PC-3 (cell line): ENCODE data around the gene MAML3. TPM values are rescaled to one million over a fixed set of nuclear protein-coding genes. Genes with fewer than 3 reads are reported as not detected.

ENCODE experiments used
- ATAC-seq: fragments of 200-7000 bp; cut with Tn5 transposase; 2 replicates; pipeline ENCODE4 v1.9.1; 2020; ENCODE audit warnings: mild to moderate bottlenecking, moderate library complexity
- BruUV-seq: library from RNA; stranded (reverse); fragments of 400-500 nt; replicated peaks from 2 replicates; lab custom pipeline; 2021; lab: Mats Ljungman, UMichigan
- CTCF ChIA-PET: fragments of 300-600 bp; sonication (Branson Sonifier 250); formaldehyde crosslinking; loops from one replicate; lab custom pipeline; 2022; ENCODE audit warnings: antibody characterized with exemption; lab: Charles Lee
- POLR2A ChIA-PET: fragments of 300-600 bp; sonication (Branson Sonifier 250); formaldehyde crosslinking; loops from one replicate; lab custom pipeline; 2022; ENCODE audit warnings: antibody characterized with exemption; ENCODE audit not compliant: unreplicated experiment; lab: Charles Lee
- DNase-seq: peaks from one replicate; pipeline ENCODE4 v3.0.0-alpha.2; 2015
- H2AFZ ChIP-seq: fragments of 300-600 bp; sonication (generic); 2 replicates; pipeline ENCODE4 v1.6.0; 2016; ENCODE audit warnings: antibody characterized with exemption, low read length
- H3F3A ChIP-seq: fragments of 300-600 bp; sonication (generic); one replicate; pipeline ENCODE4 v1.6.0; 2017; ENCODE audit warnings: antibody characterized with exemption, low read length, control low read depth, mild to moderate bottlenecking; ENCODE audit not compliant: unreplicated experiment
- H3K27ac ChIP-seq: fragments of 300-600 bp; sonication (generic); 2 replicates; pipeline ENCODE4 v1.5.1; 2016; ENCODE audit warnings: mild to moderate bottlenecking, low read length
- H3K27me3 ChIP-seq: fragments of 300-600 bp; sonication (generic); 2 replicates; pipeline ENCODE4 v1.6.1; 2016; ENCODE audit warnings: low read length, mixed read lengths
- H3K36me3 ChIP-seq: fragments of 300-600 bp; sonication (generic); 2 replicates; pipeline ENCODE4 v1.6.1; 2016; ENCODE audit warnings: low read depth, mixed run types, low read length, mixed read lengths
- H3K4me1 ChIP-seq: fragments of 300-600 bp; sonication (generic); 2 replicates; pipeline ENCODE4 v1.5.1; 2016; ENCODE audit warnings: low read length; ENCODE audit not compliant: insufficient read depth
- H3K4me2 ChIP-seq: fragments of 300-600 bp; sonication (generic); 2 replicates; pipeline ENCODE4 v1.6.0; 2016; ENCODE audit warnings: low read length
- H3K4me3 ChIP-seq: fragments of 300-600 bp; sonication (generic); 2 replicates; pipeline ENCODE4 v1.5.1; 2016; ENCODE audit warnings: mild to moderate bottlenecking, low read length, mixed read lengths
- H3K79me2 ChIP-seq: fragments of 300-600 bp; sonication (generic); 2 replicates; pipeline ENCODE4 v1.6.1; 2017; ENCODE audit warnings: low read length, mixed read lengths
- H3K9ac ChIP-seq: fragments of 300-600 bp; sonication (generic); 2 replicates; pipeline ENCODE4 v1.6.0; 2016; ENCODE audit warnings: mild to moderate bottlenecking, low read length
- H3K9me2 ChIP-seq: fragments of 300-600 bp; sonication (generic); replicated peaks from 2 replicates; pipeline ENCODE4 v1.6.1; 2016; ENCODE audit warnings: mixed run types, low read length, mixed read lengths
- H3K9me3 ChIP-seq: fragments of 300-600 bp; sonication (generic); 2 replicates; pipeline ENCODE4 v1.6.1; 2016; ENCODE audit warnings: low read length, mixed read lengths
- H4K20me1 ChIP-seq: fragments of 300-600 bp; sonication (generic); 2 replicates; pipeline ENCODE4 v1.6.1; 2016; ENCODE audit warnings: low read length, mixed read lengths
- EZH2 ChIP-seq: fragments of 300-600 bp; sonication (generic); IDR thresholded peaks from one replicate; pipeline ENCODE4 v1.6.1; 2017; ENCODE audit warnings: antibody characterized with exemption, mild to moderate bottlenecking, low read length; ENCODE audit not compliant: unreplicated experiment
- EZH2phosphoT487 ChIP-seq: fragments of 300-600 bp; sonication (generic); IDR thresholded peaks from 2 replicates; pipeline ENCODE4 v1.6.1; 2018; ENCODE audit warnings: mild to moderate bottlenecking, antibody characterized with exemption, low read length, borderline replicate concordance
- intact Hi-C: fragments of 100-400 bp; cut with micrococcal nuclease; formaldehyde crosslinking; loops from 2 replicates; pipeline ENCODE4 v1.9.0; 2023
- total RNA-seq: library from RNA; depleted of rRNA; stranded (reverse); fragments of >200 nt; gene quantifications from 2 replicates; pipeline ENCODE4 v1.2.3, GENCODE V29; 2014
- TF ChIP-seq, protein P1 (sequence below): fragments of 300-600 bp; sonication (generic); conservative IDR thresholded peaks from 2 replicates; pipeline ENCODE4 v1.5.1; 2017; ENCODE audit warnings: antibody characterized with exemption, low read depth, mild to moderate bottlenecking, low read length

MAML3 gene
- total RNA-seq, 1 experiment from 2014 or later: 4.3 TPM

DNA sequence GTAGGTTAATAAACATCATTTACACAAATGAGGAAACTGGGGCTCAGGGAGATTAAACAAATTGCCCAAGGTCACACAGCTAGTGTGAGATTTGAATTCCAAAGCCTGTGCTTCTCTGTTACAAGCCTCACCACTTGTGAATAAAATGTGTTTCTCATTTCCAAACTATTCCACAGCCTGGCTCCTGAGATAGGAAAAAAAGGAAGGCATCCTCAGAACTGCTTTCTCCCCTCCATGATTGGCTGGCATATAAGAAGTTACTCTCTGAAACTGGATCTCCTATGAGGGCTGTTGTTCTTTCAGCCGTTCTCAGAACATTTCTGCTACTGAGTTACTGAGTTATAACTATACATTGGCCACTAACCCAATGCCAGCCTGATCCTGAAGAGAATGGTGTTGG lies 237.9 kb downstream of the MAML3 start:
- no peaks in the 10 kb centered on the region for H4K20me1 ChIP-seq
- no peaks in the 10 kb centered on the region for H3K79me2 ChIP-seq
- ChIA-PET POLR2A (no interaction called here), CTCF (no interaction called here)
- DNase-seq (no peak), ATAC-seq (no peak)
- H3K9me2 ChIP-seq: no peaks in the 10 kb centered on the region
- H3K4me2 ChIP-seq: no peak overlapping the region
- intact Hi-C loops: no loop called here
- no peak overlapping the region for H3K9ac ChIP-seq
- peaks cover 20% of the 10 kb centered on the region for H3K4me1 ChIP-seq
- no peaks in the 10 kb centered on the region for H3K9me3 ChIP-seq
- no peak overlapping the region for H2AFZ ChIP-seq
- H3K27ac ChIP-seq: no peak overlapping the region
- H3K27me3 ChIP-seq: no peaks in the 10 kb centered on the region
- H3K36me3 ChIP-seq: no peaks in the 10 kb centered on the region
- TF ChIP-seq EZH2phosphoT487 (no peak), EZH2 (no peak)
- TF ChIP-seq, protein P1, sequence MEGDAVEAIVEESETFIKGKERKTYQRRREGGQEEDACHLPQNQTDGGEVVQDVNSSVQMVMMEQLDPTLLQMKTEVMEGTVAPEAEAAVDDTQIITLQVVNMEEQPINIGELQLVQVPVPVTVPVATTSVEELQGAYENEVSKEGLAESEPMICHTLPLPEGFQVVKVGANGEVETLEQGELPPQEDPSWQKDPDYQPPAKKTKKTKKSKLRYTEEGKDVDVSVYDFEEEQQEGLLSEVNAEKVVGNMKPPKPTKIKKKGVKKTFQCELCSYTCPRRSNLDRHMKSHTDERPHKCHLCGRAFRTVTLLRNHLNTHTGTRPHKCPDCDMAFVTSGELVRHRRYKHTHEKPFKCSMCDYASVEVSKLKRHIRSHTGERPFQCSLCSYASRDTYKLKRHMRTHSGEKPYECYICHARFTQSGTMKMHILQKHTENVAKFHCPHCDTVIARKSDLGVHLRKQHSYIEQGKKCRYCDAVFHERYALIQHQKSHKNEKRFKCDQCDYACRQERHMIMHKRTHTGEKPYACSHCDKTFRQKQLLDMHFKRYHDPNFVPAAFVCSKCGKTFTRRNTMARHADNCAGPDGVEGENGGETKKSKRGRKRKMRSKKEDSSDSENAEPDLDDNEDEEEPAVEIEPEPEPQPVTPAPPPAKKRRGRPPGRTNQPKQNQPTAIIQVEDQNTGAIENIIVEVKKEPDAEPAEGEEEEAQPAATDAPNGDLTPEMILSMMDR: no peak
- no peaks in the 10 kb centered on the region for H3F3A ChIP-seq
- no TSS peak for BruUV-seq
- H3K4me3 ChIP-seq: no peak overlapping the region

DNA sequence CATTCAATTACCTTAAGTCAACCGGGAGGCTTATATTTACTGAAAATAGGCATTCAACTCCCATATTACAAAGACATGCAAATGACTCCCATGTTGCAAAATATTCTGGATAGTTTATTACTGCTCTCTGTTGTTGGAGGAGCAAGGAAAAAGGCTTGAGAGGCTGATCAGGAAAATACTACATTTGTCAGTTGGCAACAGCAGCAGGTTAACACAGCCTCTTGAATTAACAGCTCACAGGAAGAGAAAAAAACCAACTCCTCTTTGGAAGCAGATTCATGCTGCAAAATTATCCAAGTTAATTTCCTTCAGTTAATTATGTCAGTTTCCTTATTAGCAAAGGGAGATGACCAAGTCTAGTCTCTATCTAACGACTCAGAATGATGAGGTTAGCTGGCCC lies 238.9 kb downstream of the MAML3 start:
- no peaks in the 10 kb centered on the region for H3F3A ChIP-seq
- no peak for ATAC-seq
- no peaks in the 10 kb centered on the region for H3K36me3 ChIP-seq
- POLR2A ChIA-PET: interaction anchor here (0.6 kb wide), 1 partner anchor 7 kb away, joined by 3 read pairs; no protein-coding TSS in a partner anchor
- H3K9me2 ChIP-seq: no peaks in the 10 kb centered on the region
- no peak for DNase-seq
- peaks cover 20% of the 10 kb centered on the region for H3K4me1 ChIP-seq
- no peaks in the 10 kb centered on the region for H3K9me3 ChIP-seq
- no peak overlapping the region for H3K4me2 ChIP-seq
- H3K9ac ChIP-seq: no peak overlapping the region
- BruUV-seq: no TSS peak
- intact Hi-C loops: no loop called here
- H3K27me3 ChIP-seq: no peaks in the 10 kb centered on the region
- no peaks in the 10 kb centered on the region for H4K20me1 ChIP-seq
- H3K79me2 ChIP-seq: no peaks in the 10 kb centered on the region
- H3K27ac ChIP-seq: no peak overlapping the region
- CTCF ChIA-PET: no interaction called here
- TF ChIP-seq, protein P1: no peak
- no peak for TF ChIP-seq EZH2phosphoT487
- TF ChIP-seq EZH2: no peak
- no peak overlapping the region for H3K4me3 ChIP-seq
- no peak overlapping the region for H2AFZ ChIP-seq

DNA sequence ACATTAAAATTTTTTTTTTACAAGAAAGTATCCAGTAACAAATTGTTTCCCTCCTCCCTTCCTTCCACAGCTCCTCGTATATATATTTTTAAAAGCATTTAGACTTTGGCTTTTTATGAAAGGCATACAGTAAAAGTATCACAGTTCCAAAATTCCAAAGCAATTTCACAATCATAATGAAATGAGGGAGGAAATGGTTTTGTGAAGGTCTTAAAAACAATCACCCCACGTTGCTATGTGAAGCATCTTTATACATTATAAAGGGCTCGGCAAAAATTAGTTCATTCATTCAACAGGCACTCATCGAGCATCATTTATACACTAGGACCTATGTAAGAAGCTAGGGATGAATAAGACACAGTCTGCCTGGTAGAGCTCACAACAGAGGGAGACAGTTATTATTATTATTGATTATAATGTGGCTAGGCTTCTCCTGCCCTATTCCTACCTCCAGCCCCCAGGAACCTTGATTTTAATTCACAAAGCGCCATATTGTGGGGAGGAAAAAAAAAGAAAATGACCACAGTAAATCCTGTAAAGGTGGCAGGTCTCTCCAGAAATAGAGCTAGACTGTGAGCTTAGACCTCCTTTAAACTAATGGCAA lies 239.9 kb downstream of the MAML3 start:
- TF ChIP-seq EZH2 (no peak), EZH2phosphoT487 (no peak)
- TF ChIP-seq, protein P1: no peak
- CTCF ChIA-PET: no interaction called here
- Histone ChIP-seq H3K4me3 (no peak overlapping the region), H3K79me2 (no peaks in the 10 kb centered on the region), H3K36me3 (no peaks in the 10 kb centered on the region), H3K27me3 (no peaks in the 10 kb centered on the region), H3K4me1 (peaks cover 20% of the 10 kb centered on the region), H3K9me2 (no peaks in the 10 kb centered on the region), H3K9me3 (no peaks in the 10 kb centered on the region), H4K20me1 (no peaks in the 10 kb centered on the region), H2AFZ (no peak overlapping the region), H3K27ac (no peak overlapping the region), H3F3A (no peaks in the 10 kb centered on the region), H3K4me2 (peak overlapping the region; percentile 57), H3K9ac (no peak overlapping the region)
- intact Hi-C loops: no loop called here
- POLR2A ChIA-PET: no interaction called here
- DNase-seq: no peak
- peak; percentile 31 for ATAC-seq
- no TSS peak for BruUV-seq
